Effector CD8-positive, alpha-beta T cell (primary cell): Measurements from ENCODE around the gene INPP5A.
"Not testable (repeated sequence)": the region's sequence is repeated elsewhere in the genome, so short reads cannot be mapped to it uniquely, and the experiment has no call there.

Experiments used
- DNase-seq: peaks from one replicate; lab custom pipeline; 2025; lab: John Stamatoyannopoulos, UW

INPP5A gene

GRCh38 chr10:132784866-132785722 lies 247.5 kb downstream of the INPP5A start:
- no peak for DNase-seq

DNA sequence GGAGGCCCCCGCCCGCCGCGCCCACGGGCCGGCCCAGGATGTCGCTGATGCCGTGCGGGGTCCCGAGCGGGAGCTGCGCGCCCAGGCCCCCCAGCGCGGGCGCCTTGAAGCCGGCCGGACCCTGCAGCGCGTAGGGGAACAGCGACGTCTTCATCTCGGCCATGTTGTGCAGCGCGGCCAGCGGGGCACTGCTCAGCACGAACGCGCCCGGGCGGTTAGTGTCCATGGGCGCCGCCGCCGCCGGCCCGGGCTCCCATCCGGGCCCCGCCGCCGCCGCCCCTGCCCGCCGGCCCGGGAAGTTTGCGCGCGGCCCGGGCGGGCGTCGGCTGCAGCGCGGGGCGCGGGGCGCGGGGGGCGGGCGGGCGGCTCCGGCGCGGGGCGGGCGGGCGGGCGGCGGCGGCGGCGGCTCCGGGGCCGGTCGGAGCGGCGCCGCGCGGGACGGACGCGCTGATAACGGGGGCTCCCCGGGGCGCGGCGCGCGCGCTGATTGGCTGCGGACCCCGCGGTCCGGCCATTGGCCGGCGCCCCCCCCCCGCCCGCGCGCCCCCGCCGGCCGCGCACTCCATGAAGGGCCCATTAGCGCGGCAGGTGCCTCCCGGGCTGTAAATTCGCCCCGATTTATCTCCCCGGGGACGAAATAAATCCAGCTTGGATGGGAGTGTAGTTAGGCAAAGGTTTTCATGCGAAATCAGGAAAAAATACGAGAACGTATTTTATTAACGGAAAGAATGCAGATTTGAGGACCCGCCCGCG lies 248.3 kb downstream of the INPP5A start, which contains the start of gene NKX6-2:
Gene NKX6-2, minus strand, starts transcription at position 425 of the 753 bp plus-strand sequence. Its CDS starts 199 bp downstream, at position 226.
- no peak for DNase-seq

GRCh38 chr10:132786476-132786883 lies 248.9 kb downstream of the INPP5A start:
- DNase-seq = no peak

GRCh38 chr10:132786884-132787494 lies 249.4 kb downstream of the INPP5A start:
- no peak for DNase-seq

GRCh38 chr10:132787495-132788179 lies 250.1 kb downstream of the INPP5A start:
- DNase-seq = no peak

GRCh38 chr10:132788180-132788830 lies 250.7 kb downstream of the INPP5A start:
- no peak for DNase-seq

DNA sequence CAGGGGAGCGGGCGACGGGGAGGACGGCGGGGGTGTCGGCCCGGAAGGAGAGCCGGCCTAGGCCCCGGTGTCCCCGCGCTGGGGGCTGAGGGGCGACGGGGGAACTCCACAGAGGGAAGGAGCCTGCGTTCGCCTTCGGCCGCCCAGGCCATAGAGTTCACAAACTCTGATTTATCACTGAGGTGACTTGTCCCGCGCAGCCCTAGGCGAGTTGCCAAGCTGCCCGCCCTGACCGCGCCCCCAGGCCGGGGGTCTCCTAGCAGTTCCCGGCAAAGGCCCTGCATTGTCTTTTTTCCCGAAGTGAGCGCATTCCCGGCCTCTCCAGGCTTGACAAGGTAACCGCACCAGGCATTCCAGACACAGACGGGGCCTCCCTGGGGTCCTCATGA lies 251.2 kb downstream of the INPP5A start:
- DNase-seq = no peak

- no peak for DNase-seq
Observed at GRCh38 chr10:132789659-132790148, 252.1 kb downstream of the INPP5A start.

DNA sequence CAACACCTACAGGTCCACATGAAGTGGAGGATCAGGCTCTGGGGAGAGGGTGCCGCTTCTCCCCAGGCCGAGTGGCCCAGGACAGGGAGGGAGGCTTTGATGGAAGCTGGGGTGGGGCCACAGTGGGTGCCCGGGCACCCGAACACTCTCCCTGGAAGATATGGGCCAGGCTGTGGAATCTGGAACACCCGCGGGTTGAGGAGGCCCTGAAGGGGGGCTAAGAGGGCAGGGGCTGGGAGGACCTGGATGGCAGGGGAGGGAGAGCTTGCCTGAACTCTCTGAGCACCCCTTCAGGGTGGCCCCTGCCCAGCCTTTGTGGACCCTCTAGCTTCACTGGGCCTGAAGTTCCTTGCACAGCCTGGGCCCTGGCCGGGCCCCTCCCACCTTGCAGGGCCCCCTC lies 252.9 kb downstream of the INPP5A start:
- DNase-seq = no peak

DNA sequence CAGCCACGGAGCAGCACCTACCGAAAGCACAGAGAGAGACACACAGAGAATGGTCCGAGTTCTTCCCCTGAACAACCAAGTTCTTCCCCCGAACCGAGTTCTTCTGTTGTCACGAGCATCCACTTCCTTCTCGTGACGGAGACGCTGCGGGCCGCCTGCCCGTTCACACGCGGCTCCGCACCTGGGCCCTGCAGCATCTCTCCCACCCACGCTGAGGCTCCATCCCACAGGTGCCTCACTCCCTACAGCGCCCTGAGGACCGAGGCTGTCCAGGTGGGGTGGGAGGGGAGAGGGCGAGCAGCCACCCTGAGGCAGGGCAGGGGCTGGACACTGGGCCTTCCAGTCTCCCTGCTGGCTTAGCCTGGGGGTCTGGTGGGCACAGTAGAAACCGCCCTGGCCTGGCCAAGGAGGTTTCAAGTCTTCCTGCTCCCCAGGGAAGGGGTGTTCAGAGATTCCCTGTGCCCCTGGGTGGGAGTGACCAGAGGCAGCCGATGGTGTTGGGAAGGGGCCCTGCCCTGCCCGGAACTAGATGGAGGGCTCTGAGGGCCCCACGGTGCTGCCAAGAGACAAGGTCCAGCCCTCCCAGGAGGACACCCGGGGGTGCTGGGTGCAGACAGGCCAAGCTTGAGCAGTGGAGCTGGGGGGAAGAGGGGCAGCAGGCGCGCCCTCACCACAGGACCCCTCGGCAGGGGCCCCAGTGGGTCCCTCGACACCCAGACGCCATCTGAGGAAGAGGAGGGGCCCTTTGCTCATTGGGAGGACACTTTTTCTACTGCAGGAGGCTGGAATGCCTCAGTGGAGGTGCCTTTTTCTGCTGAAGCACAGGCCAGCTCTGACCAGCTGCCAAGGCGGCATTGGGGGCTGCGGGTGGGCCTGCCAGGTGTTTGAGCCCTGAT lies 253.6 kb downstream of the INPP5A start:
- no peak for DNase-seq

GRCh38 chr10:132792099-132792498 lies 254.5 kb downstream of the INPP5A start:
- DNase-seq = not testable (repeated sequence)

DNA sequence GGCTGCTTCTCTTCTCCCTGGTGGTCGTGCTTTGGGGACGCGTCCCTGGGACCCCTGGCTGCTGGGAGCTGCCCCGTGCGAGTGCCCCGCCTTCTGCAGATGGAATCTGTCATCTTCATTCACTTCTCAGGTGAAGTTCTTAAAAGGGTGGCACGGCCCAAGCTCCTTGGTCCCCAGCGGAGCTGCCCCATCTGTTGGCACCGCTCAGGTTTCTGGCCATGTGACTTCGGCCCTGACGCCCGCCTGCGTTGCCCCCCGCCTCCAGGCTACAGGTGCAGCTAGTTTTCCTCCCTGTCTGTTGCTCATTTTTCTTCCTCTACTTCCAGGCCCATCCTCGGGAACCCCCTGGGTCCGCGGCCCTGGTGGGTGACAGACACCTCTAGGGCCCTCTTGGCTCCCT lies 255.2 kb downstream of the INPP5A start:
- no peak for DNase-seq

- DNase-seq = no peak
Observed at GRCh38 chr10:132793213-132793612, 255.6 kb downstream of the INPP5A start.

DNA sequence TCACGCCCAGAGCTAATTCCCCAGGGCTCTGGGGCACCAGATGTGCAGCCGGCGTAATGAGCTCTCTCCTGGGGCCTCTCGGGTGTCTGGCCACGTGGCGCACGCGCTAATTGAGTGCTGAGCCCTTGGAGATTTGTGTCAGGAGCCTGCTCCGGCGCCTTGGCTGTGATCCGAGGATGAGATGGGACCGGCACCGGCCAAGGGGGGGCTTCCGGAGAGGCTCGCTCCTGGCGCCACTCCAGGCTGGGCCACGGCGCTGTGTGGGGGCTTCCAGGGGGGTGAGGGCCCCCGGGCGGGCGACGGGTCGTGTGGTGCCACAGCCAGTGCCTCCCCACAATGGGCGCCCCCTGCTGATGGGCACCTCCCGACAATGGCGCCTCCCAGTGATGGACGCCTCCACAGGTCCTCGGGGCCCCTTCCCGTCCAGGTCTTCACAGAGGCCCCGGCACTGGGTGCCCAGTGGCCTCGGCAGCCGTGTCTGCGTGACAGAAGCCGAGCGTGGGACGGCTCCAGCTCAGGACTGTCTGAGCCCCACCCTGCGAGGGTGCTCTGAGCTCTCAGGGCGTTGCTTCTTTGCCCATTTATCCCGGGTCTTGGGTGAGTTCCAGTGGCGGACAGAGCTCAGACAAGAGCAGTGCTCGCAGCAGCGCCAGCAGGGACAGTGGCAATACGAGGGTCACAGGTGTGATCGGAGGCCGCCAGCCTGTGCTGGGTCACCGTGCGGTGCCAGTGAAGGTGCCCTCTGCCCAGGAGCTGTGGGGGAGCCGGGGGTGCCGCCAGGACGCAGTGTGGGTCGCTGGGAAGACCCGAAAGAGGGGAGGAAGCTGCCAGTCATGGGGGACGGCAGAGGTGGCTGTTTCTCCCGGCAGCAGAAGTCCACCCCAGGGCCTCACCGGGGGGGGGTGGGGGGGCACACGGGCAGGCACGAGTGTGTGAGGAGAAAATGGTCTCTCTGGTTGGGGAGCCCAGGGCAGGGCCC lies 256.6 kb downstream of the INPP5A start:
- DNase-seq = no peak

DNA sequence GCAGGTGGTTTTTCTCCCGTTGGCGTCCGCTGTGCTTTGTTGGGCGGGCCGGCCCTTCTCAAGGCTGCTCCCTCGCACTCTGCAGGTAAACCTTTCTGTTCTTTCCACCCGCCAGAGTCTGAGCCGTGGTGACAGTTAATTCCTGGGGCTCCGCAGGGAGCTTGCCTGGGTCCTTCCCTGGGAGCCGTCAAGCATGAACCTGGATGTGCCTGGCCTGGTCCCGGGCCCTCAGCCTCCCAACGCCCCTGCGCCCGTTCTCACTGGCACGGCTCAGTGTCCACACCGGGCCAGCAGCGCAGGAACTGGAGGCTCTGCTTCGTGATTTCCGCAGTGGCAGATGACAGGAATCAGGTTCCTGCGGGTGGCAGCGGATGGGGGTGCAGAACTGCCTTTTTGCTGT lies 259.3 kb downstream of the INPP5A start:
- no peak for DNase-seq

DNA sequence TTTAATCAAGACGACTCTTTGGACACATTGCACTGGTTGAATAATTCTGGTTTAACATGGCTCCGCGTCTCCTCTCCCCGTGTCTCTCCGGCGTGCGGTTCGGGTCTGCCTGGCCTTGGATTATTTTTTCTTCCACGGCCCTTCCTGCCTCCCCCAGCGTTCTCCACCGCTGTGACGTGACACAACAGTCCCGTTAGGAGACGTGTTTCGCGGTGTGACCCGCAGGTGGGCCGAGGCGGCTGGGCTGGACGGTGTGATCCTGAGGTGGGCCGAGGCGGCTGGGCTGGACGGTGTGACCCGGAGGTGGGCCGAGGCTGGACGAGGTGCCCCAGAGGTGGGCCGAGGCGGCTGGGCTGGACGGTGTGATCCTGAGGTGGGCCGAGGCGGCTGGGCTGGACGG lies 260.4 kb downstream of the INPP5A start:
- not testable (repeated sequence) for DNase-seq

- DNase-seq = no peak
Observed at GRCh38 chr10:132798403-132798802, 260.8 kb downstream of the INPP5A start.

DNA sequence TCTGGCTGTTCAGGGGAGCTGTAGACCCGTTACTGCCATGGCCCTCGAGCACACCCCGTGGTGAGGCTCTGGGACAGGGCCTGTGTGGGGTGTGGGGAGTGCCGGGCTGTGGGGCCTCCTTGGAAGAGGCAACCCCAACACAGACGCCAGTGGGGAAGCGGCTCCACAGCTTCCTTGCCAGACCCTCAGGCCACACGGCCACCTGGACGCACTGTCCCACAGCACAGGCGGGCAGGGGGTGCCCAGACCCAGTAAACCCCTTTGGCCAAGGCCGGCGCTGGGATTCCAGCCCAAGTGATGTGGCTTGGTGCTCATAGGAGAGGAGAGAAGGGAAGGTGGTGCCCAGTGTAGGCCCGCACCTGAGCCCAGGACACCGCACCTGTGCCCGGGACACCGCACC lies 261.3 kb downstream of the INPP5A start:
- DNase-seq = no peak

DNA sequence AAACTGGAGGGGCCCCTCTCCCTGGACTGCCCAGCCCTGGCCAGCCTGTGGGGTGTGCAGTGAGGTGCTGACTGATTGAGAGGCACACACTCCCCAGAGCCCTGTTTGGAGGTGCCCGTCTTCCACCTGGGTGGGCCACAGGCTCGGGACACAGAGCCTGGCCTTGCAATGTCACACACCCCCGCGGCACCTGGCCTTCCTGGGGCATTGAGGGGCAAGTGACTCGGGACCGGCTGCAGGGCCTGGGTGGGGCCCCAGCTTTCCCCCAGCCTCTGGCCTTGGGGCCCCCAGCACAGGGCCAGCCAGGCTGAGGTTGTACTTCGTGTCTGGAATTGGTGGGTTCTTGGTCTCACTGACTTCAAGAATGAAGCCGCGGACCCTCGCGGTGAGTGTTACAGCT lies 262.3 kb downstream of the INPP5A start:
- no peak for DNase-seq
